GM23338 (cell line): ENCODE results near the gene MEGF9. TPM values are rescaled to one million over a fixed set of nuclear protein-coding genes. Genes with fewer than 3 reads are reported as not detected.
"Not testable (repeated sequence)": the region's sequence is repeated elsewhere in the genome, so short reads cannot be mapped to it uniquely, and the experiment has no call there.

ENCODE experiments used
- ATAC-seq: fragments of 200-7000 bp; cut with Tn5 transposase; 3 replicates; pipeline ENCODE4 v1.9.1; 2020
- DNase-seq: peaks from one replicate; pipeline ENCODE4 v3.0.0-alpha.2; 2015; ENCODE audit warnings: low spot score
- H2AFZ ChIP-seq: fragments of 200-600 bp; sonication (generic); 2 replicates; pipeline ENCODE4 v1.8.0; 2016; ENCODE audit warnings: antibody characterized with exemption, mild to moderate bottlenecking, moderate library complexity
- H3F3A ChIP-seq: fragments of 200-600 bp; sonication (generic); replicated peaks from 2 replicates; pipeline ENCODE4 v1.8.0; 2017; ENCODE audit warnings: antibody characterized with exemption, mixed run types, low read depth
- H3K27ac ChIP-seq: fragments of 200-600 bp; sonication (generic); 2 replicates; pipeline ENCODE4 v1.6.1; 2016; ENCODE audit warnings: low read depth
- H3K27me3 ChIP-seq: fragments of 200-600 bp; sonication (generic); 2 replicates; pipeline ENCODE4 v1.8.0; 2016; ENCODE audit warnings: mild to moderate bottlenecking, mixed run types, moderate library complexity; ENCODE audit not compliant: insufficient read depth
- H3K36me3 ChIP-seq: fragments of 200-600 bp; sonication (generic); 2 replicates; pipeline ENCODE4 v1.8.0; 2016; ENCODE audit warnings: mild to moderate bottlenecking; ENCODE audit not compliant: insufficient read depth
- H3K4me1 ChIP-seq: fragments of 200-600 bp; sonication (generic); 2 replicates; pipeline ENCODE4 v1.8.0; 2016; ENCODE audit warnings: mild to moderate bottlenecking, moderate library complexity; ENCODE audit not compliant: insufficient read depth
- H3K4me2 ChIP-seq: fragments of 200-600 bp; sonication (generic); 2 replicates; pipeline ENCODE4 v1.7.1; 2017; ENCODE audit warnings: mixed run types
- H3K4me3 ChIP-seq: fragments of 200-600 bp; sonication (generic); 2 replicates; pipeline ENCODE4 v1.6.1; 2016; ENCODE audit warnings: mixed run types
- H3K79me2 ChIP-seq: fragments of 200-600 bp; sonication (generic); replicated peaks from 2 replicates; pipeline ENCODE4 v1.8.0; 2017; ENCODE audit warnings: mild to moderate bottlenecking; ENCODE audit not compliant: insufficient read depth
- H3K9me2 ChIP-seq: fragments of 200-600 bp; sonication (generic); 2 replicates; pipeline ENCODE4 v1.8.0; 2017; ENCODE audit not compliant: insufficient read depth
- H4K20me1 ChIP-seq: fragments of 200-600 bp; sonication (generic); replicated peaks from 2 replicates; pipeline ENCODE4 v1.8.0; 2017; ENCODE audit warnings: mild to moderate bottlenecking; ENCODE audit not compliant: insufficient read depth
- H3K27ac Mint-ChIP-seq: 2 replicates; pipeline ENCODE4 v1.8.0; 2020; ENCODE audit warnings: inconsistent platforms, mild to moderate bottlenecking, moderate library complexity, mixed read lengths
- H3K27me3 Mint-ChIP-seq: 3 replicates; pipeline ENCODE4 v1.8.0; 2022; ENCODE audit warnings: low read depth, mild to moderate bottlenecking, moderate library complexity, mixed read lengths, inconsistent platforms; ENCODE audit not compliant: insufficient read depth, poor library complexity
- H3K36me3 Mint-ChIP-seq: 3 replicates; pipeline ENCODE4 v1.8.0; 2021; ENCODE audit warnings: low read depth, mild to moderate bottlenecking, inconsistent platforms, moderate library complexity, mixed read lengths
- H3K4me1 Mint-ChIP-seq: 3 replicates; pipeline ENCODE4 v1.8.0; 2020; ENCODE audit warnings: mild to moderate bottlenecking, inconsistent platforms, mixed read lengths
- H3K4me3 Mint-ChIP-seq: 3 replicates; pipeline ENCODE4 v1.8.0; 2021; ENCODE audit warnings: moderate library complexity, mild to moderate bottlenecking, inconsistent platforms, mixed read lengths
- H3K9me3 Mint-ChIP-seq: 3 replicates; pipeline ENCODE4 v1.8.0; 2020; ENCODE audit warnings: moderate library complexity, mild to moderate bottlenecking, inconsistent platforms, mixed read lengths
- polyA plus RNA-seq: library from polyadenylated mRNA; unstranded; fragments of >200 nt; fragmentation: Nextera tagmentation; extraction: Ambion mirVana; gene quantifications from 2 replicates; pipeline ENCODE4 v1.2.1, GENCODE V29; 2016
- total RNA-seq: library from RNA; depleted of rRNA; stranded (reverse); fragments of >200 nt; shearing (Covaris generic); gene quantifications from 2 replicates; pipeline ENCODE4 v1.2.3, GENCODE V29; 2014; rRNA removed
- TF ChIP-seq, protein P1 (sequence below): IDR thresholded peaks from one replicate; pipeline ENCODE4 v1.6.1; 2018; ENCODE audit warnings: antibody characterized with exemption; ENCODE audit not compliant: unreplicated experiment

The MEGF9 gene
- total and polyA plus RNA-seq, 2 experiments from 2014 or later: 0.87 to 1.6 TPM

DNA sequence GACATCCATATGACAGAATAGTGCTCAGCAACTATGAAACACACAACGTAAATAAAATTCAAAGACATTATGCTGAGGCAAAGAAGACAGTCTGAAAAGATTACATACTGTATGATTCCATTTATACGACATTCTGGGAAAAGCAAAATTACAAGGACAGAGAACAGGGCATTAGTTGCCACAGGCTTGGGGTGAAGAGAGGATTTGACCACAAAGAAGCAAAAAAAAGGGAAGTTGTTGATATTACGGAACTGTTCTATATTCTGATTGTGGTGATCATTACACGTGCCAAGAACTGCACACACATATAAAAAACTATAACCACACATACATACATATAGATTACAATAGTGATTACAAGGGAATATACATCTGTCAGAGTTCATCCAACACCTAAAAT lies 158.4 kb downstream of the MEGF9 start (continued):
- TF ChIP-seq, protein P1, sequence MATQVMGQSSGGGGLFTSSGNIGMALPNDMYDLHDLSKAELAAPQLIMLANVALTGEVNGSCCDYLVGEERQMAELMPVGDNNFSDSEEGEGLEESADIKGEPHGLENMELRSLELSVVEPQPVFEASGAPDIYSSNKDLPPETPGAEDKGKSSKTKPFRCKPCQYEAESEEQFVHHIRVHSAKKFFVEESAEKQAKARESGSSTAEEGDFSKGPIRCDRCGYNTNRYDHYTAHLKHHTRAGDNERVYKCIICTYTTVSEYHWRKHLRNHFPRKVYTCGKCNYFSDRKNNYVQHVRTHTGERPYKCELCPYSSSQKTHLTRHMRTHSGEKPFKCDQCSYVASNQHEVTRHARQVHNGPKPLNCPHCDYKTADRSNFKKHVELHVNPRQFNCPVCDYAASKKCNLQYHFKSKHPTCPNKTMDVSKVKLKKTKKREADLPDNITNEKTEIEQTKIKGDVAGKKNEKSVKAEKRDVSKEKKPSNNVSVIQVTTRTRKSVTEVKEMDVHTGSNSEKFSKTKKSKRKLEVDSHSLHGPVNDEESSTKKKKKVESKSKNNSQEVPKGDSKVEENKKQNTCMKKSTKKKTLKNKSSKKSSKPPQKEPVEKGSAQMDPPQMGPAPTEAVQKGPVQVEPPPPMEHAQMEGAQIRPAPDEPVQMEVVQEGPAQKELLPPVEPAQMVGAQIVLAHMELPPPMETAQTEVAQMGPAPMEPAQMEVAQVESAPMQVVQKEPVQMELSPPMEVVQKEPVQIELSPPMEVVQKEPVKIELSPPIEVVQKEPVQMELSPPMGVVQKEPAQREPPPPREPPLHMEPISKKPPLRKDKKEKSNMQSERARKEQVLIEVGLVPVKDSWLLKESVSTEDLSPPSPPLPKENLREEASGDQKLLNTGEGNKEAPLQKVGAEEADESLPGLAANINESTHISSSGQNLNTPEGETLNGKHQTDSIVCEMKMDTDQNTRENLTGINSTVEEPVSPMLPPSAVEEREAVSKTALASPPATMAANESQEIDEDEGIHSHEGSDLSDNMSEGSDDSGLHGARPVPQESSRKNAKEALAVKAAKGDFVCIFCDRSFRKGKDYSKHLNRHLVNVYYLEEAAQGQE: no peak

DNA sequence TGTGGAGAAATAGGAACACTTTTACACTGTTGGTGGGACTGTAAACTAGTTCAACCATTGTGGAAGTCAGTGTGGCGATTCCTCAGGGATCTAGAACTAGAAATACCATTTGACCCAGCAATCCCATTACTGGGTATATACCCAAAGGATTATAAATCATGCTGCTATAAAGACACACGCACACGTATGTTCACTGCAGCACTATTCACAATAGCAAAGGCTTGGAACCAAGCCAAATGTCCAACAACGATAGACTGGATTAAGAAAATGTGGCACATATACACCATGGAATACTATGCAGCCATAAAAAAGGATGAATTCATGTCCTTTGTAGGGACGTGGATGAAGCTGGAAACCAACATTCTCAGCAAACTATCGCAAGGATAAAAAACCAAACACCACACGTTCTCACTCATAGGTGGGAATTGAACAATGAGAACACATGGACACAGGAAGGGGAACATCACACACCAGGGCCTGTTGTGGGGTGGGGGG lies 162.0 kb downstream of the MEGF9 start:
- not testable (repeated sequence) for ATAC-seq, H3K27me3 Mint-ChIP-seq, H3K4me1 ChIP-seq, H3K27me3 ChIP-seq, H2AFZ ChIP-seq, H3K27ac ChIP-seq, H3F3A ChIP-seq, H3K27ac Mint-ChIP-seq, H3K9me3 Mint-ChIP-seq, H3K4me1 Mint-ChIP-seq, DNase-seq, H3K9me2 ChIP-seq, H3K4me3 ChIP-seq, H3K4me3 Mint-ChIP-seq, H3K4me2 ChIP-seq, H4K20me1 ChIP-seq
- H3K79me2 ChIP-seq: peaks cover 42% of the 10 kb centered on the region
- peaks cover 12% of the 10 kb centered on the region; the same call in 1 of the 2 replicates for H3K36me3 ChIP-seq
- peaks cover 34% of the 10 kb centered on the region for H3K36me3 Mint-ChIP-seq

Other genes starting within 250 kb of the MEGF9 start
- gene CDK5RAP2, start 134.3 kb downstream of the MEGF9 start, total RNA-seq: 65.7 and 74.1 TPM in 2 replicates
- 46.1 and 50.7 TPM in 2 replicates for gene CDK5RAP2, start 134.3 kb downstream of the MEGF9 start, polyA plus RNA-seq
- 47.6 and 55.2 TPM in 2 replicates for gene FBXW2, start 78.9 kb upstream of the MEGF9 start, total RNA-seq
- gene FBXW2, start 78.9 kb upstream of the MEGF9 start, polyA plus RNA-seq: 7.4 and 10.0 TPM in 2 replicates
- gene PSMD5, start 128.5 kb upstream of the MEGF9 start, total RNA-seq: 40.5 and 49.4 TPM in 2 replicates
- gene PSMD5, start 128.5 kb upstream of the MEGF9 start, polyA plus RNA-seq: 21.9 and 23.9 TPM in 2 replicates
- gene PHF19, start 162.7 kb upstream of the MEGF9 start, total RNA-seq: 31.0 and 33.7 TPM in 2 replicates
- gene PHF19, start 162.7 kb upstream of the MEGF9 start, polyA plus RNA-seq: 13.1 and 16.8 TPM in 2 replicates
- gene TRAF1, start 212.3 kb upstream of the MEGF9 start, total RNA-seq: 1.0 and 1.4 TPM in 2 replicates
- gene TRAF1, start 212.3 kb upstream of the MEGF9 start, polyA plus RNA-seq: 0.39 and 0.63 TPM in 2 replicates